ENCODE results near the gene PFKFB2.

GRCh38 chr1:207093944-207094343 lies 40.9 kb downstream of the PFKFB2 start:
- TF ChIP-seq, protein P1, sequence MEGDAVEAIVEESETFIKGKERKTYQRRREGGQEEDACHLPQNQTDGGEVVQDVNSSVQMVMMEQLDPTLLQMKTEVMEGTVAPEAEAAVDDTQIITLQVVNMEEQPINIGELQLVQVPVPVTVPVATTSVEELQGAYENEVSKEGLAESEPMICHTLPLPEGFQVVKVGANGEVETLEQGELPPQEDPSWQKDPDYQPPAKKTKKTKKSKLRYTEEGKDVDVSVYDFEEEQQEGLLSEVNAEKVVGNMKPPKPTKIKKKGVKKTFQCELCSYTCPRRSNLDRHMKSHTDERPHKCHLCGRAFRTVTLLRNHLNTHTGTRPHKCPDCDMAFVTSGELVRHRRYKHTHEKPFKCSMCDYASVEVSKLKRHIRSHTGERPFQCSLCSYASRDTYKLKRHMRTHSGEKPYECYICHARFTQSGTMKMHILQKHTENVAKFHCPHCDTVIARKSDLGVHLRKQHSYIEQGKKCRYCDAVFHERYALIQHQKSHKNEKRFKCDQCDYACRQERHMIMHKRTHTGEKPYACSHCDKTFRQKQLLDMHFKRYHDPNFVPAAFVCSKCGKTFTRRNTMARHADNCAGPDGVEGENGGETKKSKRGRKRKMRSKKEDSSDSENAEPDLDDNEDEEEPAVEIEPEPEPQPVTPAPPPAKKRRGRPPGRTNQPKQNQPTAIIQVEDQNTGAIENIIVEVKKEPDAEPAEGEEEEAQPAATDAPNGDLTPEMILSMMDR (conservative IDR thresholded peaks at IDR 0.05), result no peak
- TF ChIP-seq ZFX (IDR thresholded peaks at IDR 0.05), result no peak

Measured in C4-2B (cell line).